GM20000 (cell line): ENCODE results near the gene RPL18A.

Source experiments
- DNase-seq: peaks from one replicate; pipeline ENCODE4 v3.0.0; 2012; ENCODE audit warnings: low spot score
- TF ChIP-seq, protein P1 (sequence below): IDR thresholded peaks from 2 replicates; pipeline ENCODE4 v1.5.1; 2012; ENCODE audit warnings: mild to moderate bottlenecking, control low read depth; ENCODE audit errors: extremely low read depth, missing control alignments

RPL18A gene

DNA sequence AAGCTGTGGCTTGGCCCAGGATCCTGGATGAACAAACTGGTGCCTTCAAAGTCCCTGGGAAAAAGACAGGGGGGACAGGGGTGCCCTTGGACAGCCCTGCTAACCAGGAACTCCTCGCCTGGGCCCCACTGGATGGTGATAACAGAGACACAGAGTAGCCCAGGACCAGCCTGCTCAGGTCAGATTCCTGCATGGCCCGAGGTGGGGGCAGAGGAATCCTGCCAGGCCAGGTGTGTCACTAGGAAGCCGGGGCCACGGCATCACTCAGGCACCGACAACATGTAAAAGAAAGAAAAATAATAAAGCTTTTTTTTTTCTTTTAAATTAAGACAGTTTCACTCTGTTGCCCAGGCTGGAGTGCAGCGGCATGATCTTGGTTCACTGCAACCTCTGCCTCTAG, 5.6 kb upstream of the RPL18A start:
- no peak for DNase-seq
- TF ChIP-seq, protein P1, sequence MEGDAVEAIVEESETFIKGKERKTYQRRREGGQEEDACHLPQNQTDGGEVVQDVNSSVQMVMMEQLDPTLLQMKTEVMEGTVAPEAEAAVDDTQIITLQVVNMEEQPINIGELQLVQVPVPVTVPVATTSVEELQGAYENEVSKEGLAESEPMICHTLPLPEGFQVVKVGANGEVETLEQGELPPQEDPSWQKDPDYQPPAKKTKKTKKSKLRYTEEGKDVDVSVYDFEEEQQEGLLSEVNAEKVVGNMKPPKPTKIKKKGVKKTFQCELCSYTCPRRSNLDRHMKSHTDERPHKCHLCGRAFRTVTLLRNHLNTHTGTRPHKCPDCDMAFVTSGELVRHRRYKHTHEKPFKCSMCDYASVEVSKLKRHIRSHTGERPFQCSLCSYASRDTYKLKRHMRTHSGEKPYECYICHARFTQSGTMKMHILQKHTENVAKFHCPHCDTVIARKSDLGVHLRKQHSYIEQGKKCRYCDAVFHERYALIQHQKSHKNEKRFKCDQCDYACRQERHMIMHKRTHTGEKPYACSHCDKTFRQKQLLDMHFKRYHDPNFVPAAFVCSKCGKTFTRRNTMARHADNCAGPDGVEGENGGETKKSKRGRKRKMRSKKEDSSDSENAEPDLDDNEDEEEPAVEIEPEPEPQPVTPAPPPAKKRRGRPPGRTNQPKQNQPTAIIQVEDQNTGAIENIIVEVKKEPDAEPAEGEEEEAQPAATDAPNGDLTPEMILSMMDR: no peak

DNA sequence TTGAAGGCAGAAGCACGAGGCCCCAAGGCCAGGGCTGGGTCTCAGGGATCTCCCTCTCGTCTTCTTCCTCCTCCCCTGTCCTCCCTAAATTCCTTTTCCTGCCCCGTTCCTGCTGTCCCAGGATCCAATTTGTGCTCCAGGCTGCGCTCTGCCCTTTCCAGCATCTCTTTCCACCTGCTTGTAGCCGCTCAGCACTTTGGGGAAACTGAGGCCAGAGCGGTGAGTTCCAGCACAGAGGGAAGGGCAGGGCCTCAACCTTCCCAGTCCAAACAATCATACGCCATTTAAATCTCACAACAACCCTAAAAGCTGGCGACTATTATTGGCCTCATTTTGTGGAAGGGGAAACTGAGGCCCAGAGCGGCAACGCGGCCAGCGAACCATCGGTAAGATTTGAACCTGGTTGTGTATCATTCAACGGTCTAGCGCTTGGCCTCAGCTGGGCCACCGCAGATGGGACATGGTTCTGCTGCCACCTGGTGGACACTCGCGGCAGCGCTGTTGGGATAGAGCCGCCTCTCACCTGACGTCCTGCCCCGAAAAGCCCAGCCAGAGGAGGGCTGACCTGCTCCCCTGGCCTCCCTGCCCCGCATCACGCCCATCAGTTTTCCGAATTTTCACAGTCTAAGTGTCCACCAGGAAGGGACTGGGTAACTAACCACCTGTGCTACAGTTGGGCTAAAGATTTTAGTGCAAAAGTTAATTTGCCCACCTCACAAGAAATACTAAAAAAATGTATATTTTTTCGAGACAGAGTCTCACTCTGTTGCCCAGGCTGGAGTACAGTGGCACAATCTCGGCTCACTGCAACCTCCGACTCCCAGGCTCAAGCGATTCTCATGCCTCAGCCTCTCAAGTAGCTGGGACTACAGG, 4.2 kb upstream of the RPL18A start:
- TF ChIP-seq, protein P1: peak; percentile 98
- peak; percentile 83 for DNase-seq

DNA sequence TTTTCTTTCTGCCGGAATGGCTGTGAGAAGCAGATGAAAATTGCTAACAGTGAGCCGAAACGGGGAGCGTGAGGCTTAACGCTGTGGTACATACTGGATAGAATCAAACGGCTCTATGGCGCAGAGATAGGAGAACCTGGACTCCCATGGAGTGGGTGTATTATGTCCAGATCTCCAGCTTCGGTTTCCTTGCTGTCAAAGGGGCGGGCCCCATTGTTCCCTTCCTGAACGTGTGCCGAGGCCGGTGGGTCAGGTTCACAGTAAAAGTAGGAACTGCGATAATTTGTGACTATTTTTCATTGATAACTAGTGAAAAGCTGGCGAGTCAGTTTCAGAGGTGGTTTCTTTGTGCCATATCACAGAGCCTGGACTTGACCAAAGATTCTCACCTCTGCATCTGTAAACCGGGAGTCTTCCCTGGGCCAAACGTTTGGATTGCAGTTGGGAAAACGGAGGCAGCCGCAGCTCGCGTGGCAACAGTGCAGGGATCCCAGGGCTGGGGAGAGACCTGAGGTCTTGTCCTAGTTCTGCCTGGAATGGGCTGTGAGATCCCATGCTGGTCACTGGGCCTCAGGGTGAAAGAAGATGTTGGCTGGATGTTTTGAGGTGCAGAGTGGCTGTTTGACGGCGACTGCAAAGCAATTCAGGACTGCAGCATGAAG, 752 bp downstream of the RPL18A start:
- no peak for DNase-seq
- TF ChIP-seq, protein P1: no peak

DNA sequence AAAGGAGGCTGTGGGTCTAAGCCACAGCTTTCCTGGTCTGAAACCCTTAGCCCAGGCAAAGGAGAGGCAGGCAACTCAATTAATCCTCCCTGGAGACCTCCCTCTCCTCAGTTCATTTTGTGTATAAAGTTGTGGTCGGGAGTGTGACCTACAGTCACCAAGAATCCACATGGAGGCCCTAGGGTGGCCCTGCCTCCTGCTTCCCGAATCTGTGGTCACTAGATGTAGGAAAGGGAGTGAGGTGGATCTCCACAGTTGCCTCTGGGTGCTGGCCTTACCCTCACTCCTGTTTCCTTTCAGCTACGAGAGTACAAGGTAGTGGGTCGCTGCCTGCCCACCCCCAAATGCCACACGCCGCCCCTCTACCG, 1.3 kb downstream of the RPL18A start:
- no peak for DNase-seq
- TF ChIP-seq, protein P1: no peak

DNA sequence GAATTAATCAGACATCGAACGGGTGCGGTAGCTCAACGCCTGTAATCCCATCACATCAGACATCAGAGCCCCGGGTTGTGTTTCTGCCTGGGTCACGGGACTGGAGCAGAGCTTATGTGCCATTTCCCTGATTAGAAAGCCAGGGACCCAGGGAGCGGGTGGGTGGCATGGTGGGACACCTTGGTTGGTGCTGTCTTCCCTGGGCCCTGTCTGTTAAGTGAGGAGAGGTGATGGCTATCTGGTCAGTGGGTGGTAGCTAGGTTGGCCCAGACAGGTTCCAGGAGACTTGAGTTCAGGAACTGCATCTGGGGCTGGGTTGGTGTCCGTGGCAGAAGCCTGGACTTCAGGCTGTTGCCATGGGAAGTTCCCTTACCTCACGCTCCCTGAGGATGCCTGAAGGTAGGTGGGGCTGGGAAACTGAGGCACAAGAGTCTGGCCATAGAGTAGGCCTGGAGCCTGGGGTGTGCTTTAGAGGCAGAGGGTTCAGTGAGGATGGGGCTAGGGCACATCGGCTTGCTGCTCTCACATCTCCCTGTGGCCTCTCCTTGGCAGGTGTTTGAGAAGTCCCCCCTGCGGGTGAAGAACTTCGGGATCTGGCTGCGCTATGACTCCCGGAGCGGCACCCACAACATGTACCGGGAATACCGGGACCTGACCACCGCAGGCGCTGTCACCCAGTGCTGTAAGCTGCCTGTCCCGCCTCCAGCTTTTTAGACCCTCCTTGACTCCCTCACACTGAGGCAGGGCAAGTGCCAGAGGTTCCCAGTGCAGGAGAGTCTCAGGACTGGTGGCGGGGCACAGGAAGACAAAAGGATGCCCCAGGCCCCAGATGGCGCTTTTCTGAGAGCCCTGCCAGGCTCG, 2.1 kb downstream of the RPL18A start:
- TF ChIP-seq, protein P1: no peak
- DNase-seq: no peak

DNA sequence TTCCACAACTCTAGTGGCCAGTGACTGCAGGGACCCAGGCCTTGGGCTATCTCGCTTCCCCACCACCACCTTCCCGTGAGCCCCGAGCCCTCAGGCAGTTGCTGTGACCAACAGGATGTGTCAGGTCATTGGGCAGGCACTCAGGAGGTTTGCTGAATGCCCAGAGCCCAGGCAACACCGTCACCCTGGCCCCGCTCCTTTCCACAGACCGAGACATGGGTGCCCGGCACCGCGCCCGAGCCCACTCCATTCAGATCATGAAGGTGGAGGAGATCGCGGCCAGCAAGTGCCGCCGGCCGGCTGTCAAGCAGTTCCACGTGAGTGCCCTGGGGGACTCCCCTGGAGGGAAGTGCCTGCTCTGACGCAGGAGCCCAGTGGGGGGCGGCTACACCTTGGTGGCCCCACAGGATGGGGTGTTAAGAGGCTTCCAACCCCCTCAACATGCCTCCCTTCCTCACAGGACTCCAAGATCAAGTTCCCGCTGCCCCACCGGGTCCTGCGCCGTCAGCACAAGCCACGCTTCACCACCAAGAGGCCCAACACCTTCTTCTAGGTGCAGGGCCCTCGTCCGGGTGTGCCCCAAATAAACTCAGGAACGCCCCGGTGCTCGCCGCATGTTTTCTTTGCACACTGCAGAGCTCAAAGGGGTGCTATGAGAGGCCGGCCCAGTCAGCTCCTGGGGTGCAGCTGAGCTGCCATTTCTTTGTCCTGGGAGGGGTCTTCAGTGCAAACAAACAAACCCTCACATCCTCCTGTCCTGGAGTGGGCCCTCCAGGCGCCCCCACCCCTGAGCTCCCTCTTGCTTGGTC, 3.2 kb downstream of the RPL18A start:
- TF ChIP-seq, protein P1: no peak
- DNase-seq: no peak
